A549 (cell line): ENCODE data around the gene EDARADD. TPM values are rescaled to one million over a fixed set of nuclear protein-coding genes. Genes with fewer than 3 reads are reported as not detected.

Source experiments
- ATAC-seq, 2 experiments: fragments of 200-7000 bp in 1 of 2; fragments of >200 bp in 1 of 2; cut with Nextera tagmentation in 1 of 2; cut with Tn5 transposase in 1 of 2; 3 replicates each; pipeline versions ENCODE4 v1.8.0 to v1.9.1; 2018 to 2020; ENCODE audit warnings: mild to moderate bottlenecking in 1 of 2, moderate library complexity in 1 of 2
- CTCF ChIA-PET: fragments of 300-600 bp; sonication (Branson Sonifier 250); formaldehyde crosslinking; extraction: SDS; loops from one replicate; lab custom pipeline; 2021; ENCODE audit warnings: antibody characterized with exemption, inconsistent platforms; lab: Yijun Ruan, JAX
- POLR2A ChIA-PET: fragments of 350-600 bp; formaldehyde crosslinking; extraction: SDS; loops from one replicate; lab custom pipeline; 2021; ENCODE audit warnings: antibody characterized with exemption, inconsistent platforms; lab: Yijun Ruan, JAX
- DNase-seq, 2 experiments: peaks; one replicate each; pipeline versions ENCODE4 v3.0.0 to v3.0.0-alpha.2; 2011 to 2016; ENCODE audit warnings: low read depth in 1 of 2, low spot score in 1 of 2
- FAIRE-seq: peaks from 2 replicates; lab custom pipeline; 2011; peaks lifted over from hg19 to GRCh38; lab: Jason Lieb, UNC
- H3K27ac ChIP-seq, 2 experiments: fragments of >200 bp; sonication (Bioruptor Twin); formaldehyde crosslinking; 3 replicates each; pipeline ENCODE4 v1.5.1; 2016 to 2017
- H3K4me1 ChIP-seq: fragments of >200 bp; sonication (Bioruptor Twin); formaldehyde crosslinking; 3 replicates; pipeline ENCODE4 v1.6.1; 2016
- H3K4me2 ChIP-seq: fragments of >200 bp; sonication (Bioruptor Twin); formaldehyde crosslinking; 3 replicates; pipeline ENCODE4 v1.6.1; 2016
- H3K4me3 ChIP-seq: fragments of >200 bp; sonication (Bioruptor Twin); formaldehyde crosslinking; 3 replicates; pipeline ENCODE4 v1.5.1; 2016
- H3K9me3 ChIP-seq: fragments of >200 bp; sonication (Bioruptor Twin); formaldehyde crosslinking; 3 replicates; pipeline ENCODE4 v1.6.1; 2016
- ATOH8 ChIP-seq: fragments of 250-450 bp; sonication (Bioruptor Pico); IDR thresholded peaks from 2 replicates; pipeline ENCODE4 v1.5.0; 2020; ENCODE audit warnings: low read depth, mild to moderate bottlenecking, moderate library complexity
- CEBPB ChIP-seq, 2 experiments: fragments of >200 bp in 1 of 2; sonication (Bioruptor Twin) in 1 of 2; formaldehyde crosslinking in 1 of 2; IDR thresholded peaks; 2 replicates each; pipeline ENCODE4 v1.6.1; 2012 to 2016
- CHD2 ChIP-seq: fragments of 150-350 bp; IDR thresholded peaks from 2 replicates; pipeline ENCODE4 v1.6.1; 2014; ENCODE audit warnings: low read length; ENCODE audit not compliant: partially characterized antibody
- E2F6 ChIP-seq: IDR thresholded peaks from 2 replicates; pipeline ENCODE4 v1.6.1; 2012; ENCODE audit warnings: low read depth, borderline replicate concordance
- EHF ChIP-seq: fragments of 250-450 bp; sonication (Bioruptor Pico); IDR thresholded peaks from 2 replicates; pipeline ENCODE4 v1.5.0; 2020; ENCODE audit warnings: mild to moderate bottlenecking
- EHMT2 ChIP-seq: fragments of 200-600 bp; sonication (generic); IDR thresholded peaks from 2 replicates; pipeline ENCODE4 v1.6.1; 2016; ENCODE audit warnings: antibody characterized with exemption, low read depth, mild to moderate bottlenecking, moderate library complexity
- ELK1 ChIP-seq: fragments of 150-350 bp; IDR thresholded peaks from 2 replicates; pipeline ENCODE4 v1.6.1; 2014; ENCODE audit warnings: low read depth, mild to moderate bottlenecking, low read length
- HES2 ChIP-seq: fragments of >200 bp; sonication (Bioruptor Twin); formaldehyde crosslinking; IDR thresholded peaks from 2 replicates; pipeline ENCODE4 v1.6.1; 2016
- HEYL ChIP-seq: fragments of 250-450 bp; sonication (Bioruptor Pico); IDR thresholded peaks from 2 replicates; pipeline ENCODE4 v1.8.0; 2021; ENCODE audit warnings: mild to moderate bottlenecking, moderate library complexity
- HMGXB4 ChIP-seq: fragments of 250-450 bp; sonication (Bioruptor Pico); IDR thresholded peaks from 2 replicates; pipeline ENCODE4 v1.5.0; 2021; ENCODE audit warnings: mild to moderate bottlenecking, moderate library complexity, borderline replicate concordance
- JUN ChIP-seq, 2 experiments: fragments of >200 bp; sonication (Bioruptor Twin); formaldehyde crosslinking; IDR thresholded peaks; 2 replicates in 1 of 2; 3 replicates in 1 of 2; pipeline ENCODE4 v1.6.1; 2016 to 2017
- JUNB ChIP-seq: fragments of >200 bp; sonication (Bioruptor Twin); formaldehyde crosslinking; IDR thresholded peaks from 2 replicates; pipeline ENCODE4 v1.6.1; 2016
- KDM1A ChIP-seq: fragments of 200-600 bp; sonication (generic); IDR thresholded peaks from 2 replicates; pipeline ENCODE4 v1.6.1; 2016; ENCODE audit warnings: low read depth, mild to moderate bottlenecking
- KDM5A ChIP-seq: fragments of 200-600 bp; sonication (generic); IDR thresholded peaks from 2 replicates; pipeline ENCODE4 v1.6.1; 2016; ENCODE audit warnings: antibody characterized with exemption, mild to moderate bottlenecking
- MYC ChIP-seq: IDR thresholded peaks from 2 replicates; pipeline ENCODE4 v1.6.1; 2012; ENCODE audit warnings: mild to moderate bottlenecking, inconsistent platforms, low read length, improper control_type of control experiment, borderline replicate concordance
- PBX3 ChIP-seq: IDR thresholded peaks from 2 replicates; pipeline ENCODE4 v1.6.1; 2012
- PHF8 ChIP-seq: fragments of 200-600 bp; sonication (generic); IDR thresholded peaks from 2 replicates; pipeline ENCODE4 v1.6.1; 2016; ENCODE audit warnings: low read depth, mild to moderate bottlenecking, antibody characterized with exemption, moderate library complexity, borderline replicate concordance
- POLR2A ChIP-seq: IDR thresholded peaks from 2 replicates; pipeline ENCODE4 v1.6.1; 2012; ENCODE audit warnings: mild to moderate bottlenecking, low read length
- POLR2AphosphoS2 ChIP-seq: conservative IDR thresholded peaks from 2 replicates; pipeline ENCODE4 v1.6.1; 2012; ENCODE audit warnings: low read length, improper control_type of control experiment, inconsistent platforms
- RCOR1 ChIP-seq: fragments of 150-350 bp; IDR thresholded peaks from 2 replicates; pipeline ENCODE4 v1.6.1; 2014; ENCODE audit warnings: antibody characterized with exemption, low read length, low read depth
- REST ChIP-seq: fragments of 200-600 bp; sonication (generic); IDR thresholded peaks from 2 replicates; pipeline ENCODE4 v1.6.1; 2016; ENCODE audit warnings: antibody characterized with exemption, mild to moderate bottlenecking, moderate library complexity
- USF2 ChIP-seq: fragments of 450-650 bp; IDR thresholded peaks from 2 replicates; pipeline ENCODE4 v1.6.1; 2014; ENCODE audit warnings: antibody characterized with exemption
- ZC3H11A ChIP-seq: fragments of 450-650 bp; IDR thresholded peaks from 2 replicates; pipeline ENCODE4 v1.6.1; 2014; ENCODE audit warnings: antibody characterized with exemption, mild to moderate bottlenecking
- ZNF302 ChIP-seq: fragments of 250-450 bp; sonication (Bioruptor Pico); IDR thresholded peaks from 2 replicates; pipeline ENCODE4 v1.9.0; 2021; ENCODE audit warnings: inconsistent platforms, mild to moderate bottlenecking, moderate library complexity
- whole genome bisulfite sequencing: methylation state at CpG from one replicate; pipeline ENCODE4 v1.1.6; 2017; ENCODE audit errors: missing lambda C conversion rate; 5-methylcytosine and 5-hydroxymethylcytosine counted together
- polyA plus RNA-seq, 4 experiments: library from polyadenylated mRNA; depleted of rRNA in 3 of 4; stranded (reverse); fragments of >200 nt; fragmentation: RNase III in 1 of 4; extraction: RNeasy Plus Mini Kit Qiagen cat#74134 plus additional on column Dnase treatment in 1 of 4; gene quantifications; 2 replicates in 3 of 4; 3 replicates in 1 of 4; pipeline ENCODE4 v1.2.3, GENCODE V29; 2011 to 2017

Gene EDARADD
- polyA plus RNA-seq, 2 of the 4 experiments (the other 2 are of a cell fraction), result 2.1 to 5.8 TPM

GRCh38 chr1:236455243-236455642 is 61.2 kb downstream of the EDARADD start:
- no peaks in the 10 kb centered on the region for H3K4me1 ChIP-seq
- H3K27ac ChIP-seq, result no peak overlapping the region
- no peak for ATAC-seq
- WGBS, result 55% methylated on average over 4 of the region's 4 CpGs
- no peak for FAIRE-seq
- no peak overlapping the region for H3K4me3 ChIP-seq
- POLR2A ChIA-PET, result no interaction called here
- DNase-seq, result no peak
- H3K4me2 ChIP-seq, result no peak overlapping the region
- CTCF ChIA-PET, result interaction anchor here (0.9 kb wide), 1 partner anchor 351 kb away, joined by 3 read pairs; no protein-coding TSS in a partner anchor
- H3K9me3 ChIP-seq, result no peaks in the 10 kb centered on the region
- no peak for TF ChIP-seq RCOR1
- no peak for TF ChIP-seq JUN (IDR thresholded peaks at IDR 0.05)
- TF ChIP-seq HMGXB4 (CRISPR knock-in tag), result no peak
- TF ChIP-seq ZNF302 (CRISPR knock-in tag), result no peak
- TF ChIP-seq EHF (CRISPR knock-in tag), result no peak
- TF ChIP-seq ELK1, result no peak
- no peak for TF ChIP-seq KDM5A
- no peak for TF ChIP-seq REST

- no peak overlapping the region for H3K4me3 ChIP-seq
- ChIA-PET CTCF (interaction anchor here (1.0 to 1.1 kb wide), 2 partner anchors 35 to 47 kb away, joined by 3 to 4 read pairs; no protein-coding TSS in a partner anchor), POLR2A (no interaction called here)
- H3K27ac ChIP-seq, result no peak overlapping the region
- H3K4me2 ChIP-seq, result no peak overlapping the region
- 91% methylated on average over 2 of the region's 2 CpGs for WGBS
- no peak for ATAC-seq
- no peaks in the 10 kb centered on the region for H3K9me3 ChIP-seq
- no peak for DNase-seq
- TF ChIP-seq HES2 (no peak), JUNB (no peak), ATOH8 (CRISPR knock-in tag) (no peak), CEBPB (IDR thresholded peaks at IDR 0.05) (no peak), CHD2 (no peak), EHMT2 (no peak), POLR2A (no peak), JUN (IDR thresholded peaks at IDR 0.05) (no peak), PHF8 (no peak), USF2 (no peak), POLR2AphosphoS2 (no peak), MYC (no peak), PBX3 (no peak), EHF (CRISPR knock-in tag) (no peak), E2F6 (no peak), KDM5A (no peak), KDM1A (no peak), ZC3H11A (no peak), HEYL (CRISPR knock-in tag) (no peak), ZNF302 (CRISPR knock-in tag) (no peak)
- TF ChIP-seq, all 56 proteins: peak for 0
- H3K4me1 ChIP-seq, result no peaks in the 10 kb centered on the region
- FAIRE-seq, result no peak
These were observed 63.7 kb downstream of the EDARADD start for GRCh38 chr1:236457775-236458174.
